NCI-H1105 (cell line): Measurements from ENCODE around the gene FBXL13.
"Not testable (repeated sequence)": the region's sequence is repeated elsewhere in the genome, so short reads cannot be mapped to it uniquely, and the experiment has no call there.

Experiments used
- DNase-seq: peaks from one replicate; lab custom pipeline; 2025; lab: John Stamatoyannopoulos, UW

Gene FBXL13

DNA sequence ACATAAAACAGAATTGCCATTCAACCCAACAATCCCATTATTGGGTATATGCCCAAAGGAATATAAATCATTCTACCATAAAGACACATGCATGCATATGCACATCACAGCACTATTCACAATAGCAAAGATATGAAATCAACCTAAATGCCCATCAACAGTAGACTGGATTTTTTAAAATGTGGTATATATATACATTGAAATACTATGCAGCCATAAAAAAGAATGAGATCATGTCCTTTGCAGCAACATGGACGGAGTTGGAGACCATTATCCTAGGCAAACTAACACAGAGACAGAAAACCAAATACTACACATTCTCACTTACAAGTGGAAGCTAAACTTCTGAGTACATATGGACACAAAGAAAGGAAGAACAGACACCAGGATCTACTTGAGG is 51.0 kb downstream of the FBXL13 start:
- DNase-seq = not testable (repeated sequence)

DNA sequence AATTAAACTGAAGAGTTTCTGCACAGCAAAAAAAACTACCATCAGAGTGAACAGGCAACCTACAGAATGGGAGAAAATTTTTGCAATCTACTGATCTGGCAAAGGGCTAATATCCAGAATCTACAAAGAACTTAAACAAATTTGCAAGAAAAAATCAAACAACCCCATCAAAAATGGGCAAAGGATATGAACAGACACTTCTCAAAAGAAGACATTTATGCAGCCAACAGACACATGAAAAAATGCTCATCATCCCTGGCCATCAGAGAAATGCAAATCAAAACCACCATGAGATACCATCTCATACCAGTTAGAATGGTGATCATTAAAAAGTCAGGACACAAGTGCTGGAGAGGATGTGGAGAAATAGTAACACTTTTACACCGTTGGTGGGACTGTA is 53.1 kb downstream of the FBXL13 start:
- DNase-seq = not testable (repeated sequence)

DNA sequence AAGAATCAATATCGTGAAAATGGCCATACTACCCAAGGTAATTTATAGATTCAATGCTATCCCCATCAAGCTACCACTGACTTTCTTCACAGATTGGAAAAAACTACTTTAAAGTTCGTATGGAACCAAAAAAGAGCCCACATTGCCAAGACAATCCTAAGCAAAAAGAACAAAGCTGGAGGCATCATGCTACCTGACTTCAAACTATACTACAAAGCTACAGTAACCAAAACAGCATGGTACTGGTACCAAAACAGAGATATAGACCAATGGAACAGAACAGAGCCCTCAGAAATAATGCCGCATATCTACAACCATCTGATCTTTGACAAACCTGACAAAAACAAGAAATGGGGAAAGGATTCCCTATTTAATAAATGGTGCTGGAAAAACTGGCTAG is 53.7 kb downstream of the FBXL13 start:
- not testable (repeated sequence) for DNase-seq

DNA sequence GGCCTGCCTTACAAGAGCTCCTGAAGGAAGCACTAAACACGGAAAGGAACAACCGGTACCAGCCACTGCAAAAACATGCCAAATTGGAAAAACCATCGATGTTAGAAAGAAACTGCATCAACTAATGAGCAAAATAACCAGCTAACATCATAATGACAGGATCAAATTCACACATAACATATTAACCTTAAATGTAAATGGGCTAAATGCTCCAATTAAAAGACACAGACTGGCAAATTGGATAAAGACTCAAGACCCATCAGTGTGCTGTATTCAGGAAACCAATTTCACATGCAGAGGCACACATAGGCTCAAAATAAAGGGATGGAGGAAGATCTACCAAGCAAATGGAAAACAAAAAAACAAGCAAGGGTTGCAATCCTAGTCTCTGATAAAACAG is 56.3 kb downstream of the FBXL13 start:
- not testable (repeated sequence) for DNase-seq

DNA sequence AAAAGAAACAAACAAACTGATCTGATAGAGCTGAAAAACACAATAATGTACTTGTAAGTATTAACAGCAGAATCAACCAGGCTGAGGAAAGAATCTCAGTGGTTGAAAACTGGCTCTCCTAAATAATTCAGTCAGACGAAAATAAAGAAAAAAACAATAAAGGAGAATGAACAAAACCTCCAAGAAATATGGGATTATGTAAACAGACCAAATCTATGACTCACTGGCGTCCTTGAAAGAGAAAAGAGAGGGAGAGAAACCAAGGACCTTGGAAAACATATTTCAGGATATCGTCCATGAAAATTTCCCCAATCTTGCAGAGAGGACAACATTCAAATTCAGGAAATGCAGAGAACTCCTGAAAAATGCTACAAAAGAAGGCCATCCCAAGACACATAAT is 62.9 kb downstream of the FBXL13 start:
- no peak for DNase-seq

DNA sequence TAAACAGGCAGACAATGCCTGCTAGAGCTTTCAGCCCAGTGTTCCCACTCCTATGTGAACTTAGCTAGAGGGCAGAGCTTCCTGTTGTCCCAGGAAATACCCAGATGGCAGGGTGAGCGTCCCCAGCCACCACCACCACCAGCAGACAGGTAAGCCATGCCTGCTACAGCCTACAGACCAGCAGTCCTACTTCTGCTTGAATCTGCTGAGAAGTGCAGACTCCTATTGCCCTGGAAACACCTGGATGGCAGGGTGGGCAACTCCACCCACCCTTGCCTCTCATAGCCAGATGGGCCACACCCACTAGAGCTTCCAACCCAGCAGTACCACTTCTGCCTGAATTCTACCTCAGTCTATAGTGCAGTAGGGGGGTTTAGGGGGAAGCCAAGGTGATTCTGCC is 64.4 kb downstream of the FBXL13 start:
- DNase-seq = no peak

DNA sequence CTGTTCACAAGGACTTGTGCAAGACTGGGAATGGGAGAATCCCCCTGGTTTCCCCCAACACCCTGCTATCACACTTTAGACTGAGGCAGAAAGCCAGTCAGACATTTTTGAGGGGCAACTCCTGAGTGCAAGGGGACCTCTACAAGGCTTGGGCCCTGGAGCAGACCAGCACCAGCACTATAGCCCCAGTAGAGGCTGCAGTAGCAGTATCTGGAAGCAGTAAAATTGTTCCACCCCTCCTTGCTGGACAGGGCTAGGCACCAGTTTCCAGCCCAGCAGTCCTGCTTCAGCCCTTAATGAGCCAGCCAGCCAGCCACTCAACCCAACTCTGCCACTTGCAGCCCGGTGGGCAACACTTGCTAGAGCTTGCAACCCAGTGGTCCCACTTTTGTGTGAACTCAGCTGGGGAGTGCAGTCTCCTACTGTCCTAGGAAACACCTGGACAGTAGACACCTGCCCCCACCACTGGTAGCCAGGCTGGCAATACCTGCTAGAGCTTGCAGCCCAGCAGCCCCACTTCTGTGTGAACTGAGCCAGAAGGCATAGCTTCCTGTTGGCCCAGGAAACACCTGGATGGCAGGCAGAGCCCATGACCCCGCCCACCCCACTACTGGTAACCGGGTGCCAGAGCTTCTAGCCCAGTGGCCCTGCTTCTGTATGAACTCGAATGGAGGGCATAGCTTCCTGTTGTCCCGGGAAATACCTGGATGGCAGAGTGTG is 65.0 kb downstream of the FBXL13 start:
- DNase-seq = no peak

DNA sequence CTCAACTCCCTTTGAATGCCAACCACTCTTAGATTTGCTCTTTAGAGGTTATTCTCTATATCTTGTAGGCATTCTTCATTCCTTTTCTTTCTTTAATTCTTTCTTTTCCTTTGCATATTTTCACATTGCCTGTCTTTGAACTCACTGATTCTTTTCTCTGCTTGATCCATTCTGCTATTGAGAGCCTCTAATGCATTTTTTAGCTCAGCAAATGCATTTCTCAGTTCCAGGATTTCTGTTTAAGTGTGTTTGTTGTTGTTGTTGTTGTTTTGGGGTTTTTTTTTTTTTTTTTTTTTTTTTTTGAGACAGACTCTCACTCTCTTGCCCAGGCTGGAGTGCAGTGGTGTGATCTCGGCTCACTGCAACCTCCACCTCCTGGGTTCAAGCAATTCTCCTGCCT is 71.6 kb downstream of the FBXL13 start:
- DNase-seq = no peak

DNA sequence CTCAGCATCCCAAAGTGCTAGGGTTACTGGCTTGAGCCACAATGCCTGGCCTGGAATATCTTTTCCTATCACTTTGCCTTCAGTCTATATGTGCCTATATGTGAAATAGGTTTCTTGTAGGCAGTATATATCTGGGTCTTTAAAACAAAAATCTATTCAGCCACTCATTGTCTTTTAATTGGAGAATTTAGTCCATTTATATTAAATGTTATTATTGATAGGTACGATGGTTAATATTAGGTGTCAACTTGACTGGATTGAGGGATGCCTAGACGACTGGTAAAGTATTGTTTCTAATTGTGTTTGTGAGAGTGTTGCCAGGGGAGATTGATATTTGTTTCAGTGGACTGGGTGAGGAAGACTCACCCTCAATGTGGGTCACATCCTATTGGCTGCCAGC is 73.4 kb downstream of the FBXL13 start:
- DNase-seq = no peak

DNA sequence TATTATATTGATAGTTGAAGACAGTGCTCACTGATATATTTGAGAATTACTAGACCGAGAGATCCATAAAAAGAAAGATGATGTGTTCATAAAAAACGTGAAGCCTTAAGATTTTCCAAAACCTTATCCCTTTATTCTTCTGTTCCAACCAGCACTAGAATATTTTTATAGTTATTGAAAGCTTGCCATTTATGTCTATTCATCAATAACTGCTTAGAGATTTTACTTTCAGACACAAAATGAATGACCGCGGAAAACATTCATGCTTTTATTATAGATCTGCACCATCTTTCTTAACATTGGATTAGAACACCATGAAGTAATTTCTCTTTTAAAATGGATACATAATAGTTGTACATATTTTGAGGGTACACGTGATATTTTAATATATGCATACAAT is 77.6 kb downstream of the FBXL13 start:
- DNase-seq = no peak

DNA sequence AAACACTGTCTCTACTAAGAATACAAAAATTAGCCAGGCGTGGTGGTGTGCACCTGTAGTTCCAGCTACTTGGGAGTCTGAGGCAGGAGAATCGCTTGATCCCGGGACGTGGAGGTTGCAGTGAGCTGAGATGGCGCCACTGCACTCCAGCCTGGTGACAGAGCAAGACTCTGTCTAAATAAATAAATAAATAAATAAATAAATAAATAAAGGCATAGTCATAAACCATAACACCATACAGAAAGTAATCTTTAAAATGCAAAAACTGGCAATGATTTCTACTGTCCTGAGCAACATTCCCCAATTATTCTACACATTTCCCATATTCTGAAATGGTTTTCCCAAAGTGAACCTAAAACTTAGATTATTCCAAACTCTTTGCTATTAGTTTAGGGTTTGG is 79.0 kb downstream of the FBXL13 start:
- not testable (repeated sequence) for DNase-seq

DNA sequence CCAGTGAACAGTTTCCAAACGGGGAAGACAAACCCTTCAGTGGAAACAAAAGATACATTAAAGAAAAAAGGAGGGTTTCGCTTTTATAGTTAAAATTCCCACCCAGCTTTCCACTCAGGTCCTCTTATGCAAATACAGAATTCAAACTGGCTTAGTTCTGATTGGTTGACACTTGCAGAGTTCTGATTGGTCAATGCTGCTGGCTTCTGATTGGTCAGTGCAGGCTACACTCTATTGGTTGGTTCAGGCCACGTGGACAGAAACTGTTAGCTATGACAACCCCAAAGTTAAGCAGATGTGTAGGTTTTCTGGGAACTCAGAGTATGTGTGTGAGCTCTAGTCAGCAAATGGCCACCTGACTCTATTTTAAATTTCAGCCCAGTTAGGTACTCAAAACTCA is 80.0 kb downstream of the FBXL13 start:
- DNase-seq = no peak

DNA sequence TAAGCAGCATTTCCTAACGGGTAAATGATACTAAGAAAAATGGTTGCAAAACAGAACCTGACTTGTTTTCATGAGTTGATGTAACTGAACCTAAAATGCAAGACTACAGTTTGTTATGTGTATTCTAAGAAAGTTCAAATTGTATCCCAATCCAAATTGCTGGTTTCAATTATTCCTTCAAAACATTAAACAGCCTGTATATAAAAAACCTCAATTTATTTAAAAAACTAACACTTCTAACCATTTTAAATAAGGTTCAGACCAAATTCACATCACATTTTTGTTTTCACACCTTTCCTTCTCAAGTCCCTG is 80.9 kb downstream of the FBXL13 start:
- DNase-seq = no peak

DNA sequence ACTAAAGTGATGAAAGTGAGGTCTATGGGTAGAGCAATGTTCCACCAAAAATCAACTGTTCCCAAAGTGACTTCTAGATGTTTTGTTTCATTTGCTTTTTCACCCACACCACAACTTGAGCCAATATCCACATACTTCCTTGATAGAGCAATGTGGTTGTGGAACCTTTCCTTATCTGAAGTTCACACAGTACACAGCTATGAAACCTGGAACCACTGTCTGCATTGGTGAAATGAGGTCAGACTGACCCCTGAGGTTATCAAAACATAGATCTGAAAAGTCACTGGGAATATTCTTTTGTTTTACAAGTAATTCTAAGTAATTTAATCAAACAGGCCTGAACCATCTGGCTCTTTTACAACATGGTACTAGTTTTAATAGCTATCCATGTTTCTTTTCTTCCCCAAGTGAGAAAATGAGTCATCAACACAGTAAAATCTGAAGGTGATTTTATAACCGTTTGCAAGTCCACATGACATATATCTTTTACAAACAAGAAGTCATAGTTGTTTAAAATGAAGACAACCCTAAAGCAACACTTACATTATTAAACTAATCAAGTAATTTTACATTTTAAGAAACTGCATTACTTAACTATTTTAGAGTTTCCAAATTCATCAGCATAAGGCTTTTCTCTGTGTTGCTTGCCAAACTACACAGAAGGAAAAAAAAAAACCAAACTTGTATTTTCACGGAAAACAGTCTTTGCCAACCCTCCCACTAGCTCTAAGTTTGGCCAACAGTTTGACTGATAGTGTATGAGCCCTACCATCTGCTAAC is 81.5 kb downstream of the FBXL13 start:
- DNase-seq = no peak

DNA sequence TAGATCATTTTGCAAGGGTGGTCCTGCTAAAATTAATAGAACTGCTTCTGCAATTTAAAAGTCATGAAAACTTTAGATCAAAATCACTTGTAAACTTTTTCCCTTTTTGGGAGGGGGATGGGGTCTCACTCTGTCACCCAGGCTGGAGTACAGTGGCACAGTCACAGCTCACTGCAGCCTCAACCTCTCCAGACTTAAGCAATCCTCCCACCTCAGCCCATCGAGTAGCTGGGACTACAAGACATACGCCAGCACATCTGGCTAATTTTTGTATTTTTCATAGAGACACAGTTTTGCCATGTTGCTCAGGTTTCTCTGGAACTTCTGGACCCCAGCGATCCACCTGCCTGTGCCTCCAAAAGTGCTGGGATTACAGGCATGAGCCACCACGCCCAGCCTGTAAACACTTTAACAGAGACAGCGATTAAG is 82.1 kb downstream of the FBXL13 start:
- DNase-seq = no peak

DNA sequence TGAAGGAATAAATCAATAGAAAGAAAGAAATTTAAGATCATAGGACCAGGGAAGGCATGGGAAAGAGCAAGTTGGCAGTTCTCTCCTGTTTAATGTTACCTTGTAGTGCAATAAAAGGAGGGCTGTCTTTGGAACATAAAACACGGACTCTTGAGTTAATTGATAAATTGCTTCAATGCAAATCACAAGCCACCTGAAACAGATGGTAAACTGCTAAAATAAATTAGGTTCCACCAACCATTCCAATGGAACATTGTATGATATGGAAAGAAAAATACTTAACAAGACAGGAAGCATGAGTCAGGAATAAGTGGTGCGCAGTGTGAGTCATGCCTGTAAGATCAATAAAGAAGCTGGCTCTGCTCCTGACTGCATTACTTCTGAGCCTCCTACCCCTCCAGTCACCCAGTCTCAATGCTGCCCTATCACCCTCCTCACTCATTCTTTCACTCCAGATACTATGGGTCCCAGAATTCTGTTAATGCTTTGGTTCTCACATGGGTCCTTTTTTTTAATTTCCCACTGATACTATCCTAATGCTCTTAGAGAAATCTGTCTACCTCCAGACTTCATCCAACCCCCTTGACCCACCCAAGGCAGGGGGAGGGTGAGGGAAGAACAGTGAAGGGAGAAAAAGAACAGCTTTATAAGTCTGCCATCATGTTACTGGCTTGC is 82.9 kb downstream of the FBXL13 start:
- peak; percentile 2 for DNase-seq

DNA sequence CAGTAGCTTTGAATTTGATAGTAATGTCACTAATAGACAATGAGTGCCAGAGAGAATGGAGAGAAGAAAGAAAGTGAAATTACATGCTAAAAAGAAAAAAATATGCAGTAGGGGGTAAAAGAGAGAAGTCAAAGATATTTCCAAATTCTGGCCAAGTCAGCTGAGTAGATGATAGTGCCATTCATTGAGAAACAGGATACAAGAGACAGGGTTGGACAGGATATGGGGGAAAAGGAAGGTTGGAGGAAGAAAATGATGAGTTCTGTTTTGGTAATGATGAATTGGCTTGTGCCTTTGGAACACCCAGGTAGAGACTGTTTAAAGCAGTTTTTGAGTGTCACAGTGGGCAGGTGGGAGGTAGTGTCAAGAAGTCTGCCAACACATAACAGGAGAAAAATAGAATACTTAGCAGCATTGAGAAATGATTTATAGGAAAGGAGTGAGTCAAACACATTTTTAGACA is 83.5 kb downstream of the FBXL13 start:
- no peak for DNase-seq

DNA sequence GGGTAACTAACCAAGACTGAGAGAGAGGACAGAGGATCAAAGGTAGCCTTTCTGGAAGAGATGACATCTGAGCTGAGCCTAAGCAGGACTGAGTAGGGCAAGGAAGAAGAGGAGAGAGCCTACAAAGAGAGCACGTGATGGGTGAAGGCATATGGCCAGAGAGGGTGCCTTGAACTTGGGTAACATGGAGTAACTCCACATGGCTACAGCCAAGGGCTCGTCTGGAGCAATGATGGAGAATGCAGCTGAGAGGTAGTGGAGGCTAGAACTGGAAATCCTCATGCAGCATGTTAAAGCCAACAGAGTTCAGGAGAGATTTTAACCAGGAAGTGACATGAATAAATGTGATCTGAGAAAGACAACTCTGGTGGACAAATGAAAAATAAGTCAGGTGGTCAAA is 84.0 kb downstream of the FBXL13 start:
- DNase-seq = no peak

DNA sequence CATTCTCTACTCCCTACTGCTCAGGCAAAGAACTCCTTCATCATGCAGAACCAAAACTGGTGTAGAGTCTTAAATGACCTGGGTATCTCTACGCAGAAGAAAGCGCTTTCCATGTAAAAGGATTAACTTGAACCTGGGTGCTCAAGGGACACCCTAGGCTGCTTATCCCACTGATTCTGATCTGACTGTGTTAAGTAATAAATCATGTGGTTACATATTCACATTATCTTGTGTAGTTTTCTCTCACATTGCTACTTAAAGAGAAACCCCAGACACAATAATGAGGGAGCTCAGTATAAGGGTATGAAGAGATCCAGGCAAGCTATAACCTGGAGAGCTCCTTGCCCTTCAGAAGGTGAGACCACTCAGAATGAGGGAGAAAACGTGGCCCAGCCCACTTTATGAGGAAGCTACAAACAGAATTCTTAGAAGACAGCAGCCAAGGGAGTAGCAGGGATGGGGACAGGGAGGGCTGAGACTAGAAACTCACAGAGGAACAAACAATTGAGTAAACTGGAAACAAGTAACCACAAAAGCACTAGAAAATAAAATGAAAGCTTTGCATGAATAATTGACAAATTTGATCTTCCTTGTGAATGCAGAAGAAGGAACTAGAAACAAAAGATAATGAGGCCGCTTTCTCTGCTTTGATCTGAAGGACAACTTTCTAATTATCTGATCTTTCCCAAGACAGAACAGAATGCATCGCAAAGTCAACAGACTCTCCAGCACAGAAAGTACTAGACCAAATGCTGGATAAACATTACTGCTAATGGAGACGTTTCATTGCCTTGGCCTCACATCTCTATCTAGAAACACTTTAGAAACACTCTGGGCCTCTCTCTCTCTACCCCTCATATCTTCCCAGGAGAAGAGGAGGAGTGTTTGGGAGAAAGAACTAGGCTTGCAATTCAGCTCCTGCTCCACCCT is 85.7 kb downstream of the FBXL13 start:
- no peak for DNase-seq

DNA sequence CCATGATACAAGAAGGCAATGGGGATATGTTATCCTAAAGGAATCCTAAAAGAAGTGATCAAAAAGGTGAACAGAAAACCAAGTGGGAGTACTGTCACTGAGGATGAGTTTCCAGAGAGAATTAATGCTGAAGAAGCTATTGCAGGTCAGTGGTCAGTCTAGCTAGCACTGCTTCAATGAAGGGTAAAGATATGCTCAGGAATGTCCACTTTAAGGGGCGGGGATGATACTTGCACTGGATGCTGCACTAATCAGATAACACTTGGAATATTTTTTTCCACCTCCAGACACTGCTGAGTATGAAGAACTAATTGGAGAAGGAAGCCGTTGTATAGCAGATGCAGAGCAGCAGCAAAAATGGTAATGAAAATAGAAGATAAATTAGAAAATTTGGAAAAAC is 86.5 kb downstream of the FBXL13 start:
- no peak for DNase-seq

DNA sequence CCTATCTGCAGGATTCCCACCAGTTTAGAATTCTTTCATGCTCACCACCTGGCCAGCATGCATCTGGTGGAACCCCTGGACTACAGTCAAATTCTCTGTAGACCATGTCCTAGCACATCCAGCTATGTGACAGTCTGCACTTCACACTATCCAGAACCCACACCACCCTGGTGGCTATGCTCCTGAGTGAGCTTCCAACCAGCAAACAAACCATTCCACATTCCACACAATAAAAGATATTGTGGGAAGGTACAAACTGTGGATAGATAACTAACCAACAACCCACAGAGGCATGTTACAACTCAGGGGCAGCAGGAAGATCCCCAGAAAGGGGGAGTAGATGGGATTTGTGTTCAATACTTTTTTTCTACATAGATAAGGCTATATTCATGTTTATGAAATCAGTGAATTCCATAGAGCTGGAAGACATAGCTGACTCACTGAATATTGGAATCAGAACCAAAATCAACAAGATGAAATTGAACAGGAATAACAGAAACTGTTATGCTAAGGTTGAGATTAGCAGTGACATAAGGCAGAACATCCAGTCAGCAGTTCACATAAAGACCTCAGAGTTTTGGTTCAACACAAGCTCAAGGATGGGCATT is 89.3 kb downstream of the FBXL13 start:
- no peak for DNase-seq

DNA sequence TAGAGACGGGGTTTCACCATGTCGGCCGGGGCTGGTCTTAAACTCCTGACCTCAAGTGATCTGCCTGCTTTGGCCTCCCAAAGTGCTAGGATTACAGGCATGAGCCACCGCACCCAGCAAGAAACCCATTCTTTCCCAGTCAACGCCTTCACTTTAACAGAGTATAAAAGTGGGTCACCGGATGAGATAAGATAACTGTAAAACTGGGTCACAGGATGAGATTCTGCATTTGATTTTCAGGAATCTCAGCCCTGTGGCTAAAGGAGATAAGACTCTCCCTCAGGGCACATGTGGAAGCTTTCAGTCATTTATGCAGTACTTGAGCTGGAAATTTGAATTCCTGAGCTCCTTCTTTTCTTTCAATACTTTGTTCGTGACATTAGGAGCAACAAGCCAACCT is 91.0 kb downstream of the FBXL13 start:
- no peak for DNase-seq
